ENCODE data around the gene RNF224. TPM values are rescaled to one million over a fixed set of nuclear protein-coding genes. Genes with fewer than 3 reads are reported as not detected.

Gene RNF224
- total and polyA plus RNA-seq, 2 of the 13 experiments (the other 11 are each of a cell fraction or from before 2014, with no cell fraction given): 0.09 TPM; not detected in 1

DNA sequence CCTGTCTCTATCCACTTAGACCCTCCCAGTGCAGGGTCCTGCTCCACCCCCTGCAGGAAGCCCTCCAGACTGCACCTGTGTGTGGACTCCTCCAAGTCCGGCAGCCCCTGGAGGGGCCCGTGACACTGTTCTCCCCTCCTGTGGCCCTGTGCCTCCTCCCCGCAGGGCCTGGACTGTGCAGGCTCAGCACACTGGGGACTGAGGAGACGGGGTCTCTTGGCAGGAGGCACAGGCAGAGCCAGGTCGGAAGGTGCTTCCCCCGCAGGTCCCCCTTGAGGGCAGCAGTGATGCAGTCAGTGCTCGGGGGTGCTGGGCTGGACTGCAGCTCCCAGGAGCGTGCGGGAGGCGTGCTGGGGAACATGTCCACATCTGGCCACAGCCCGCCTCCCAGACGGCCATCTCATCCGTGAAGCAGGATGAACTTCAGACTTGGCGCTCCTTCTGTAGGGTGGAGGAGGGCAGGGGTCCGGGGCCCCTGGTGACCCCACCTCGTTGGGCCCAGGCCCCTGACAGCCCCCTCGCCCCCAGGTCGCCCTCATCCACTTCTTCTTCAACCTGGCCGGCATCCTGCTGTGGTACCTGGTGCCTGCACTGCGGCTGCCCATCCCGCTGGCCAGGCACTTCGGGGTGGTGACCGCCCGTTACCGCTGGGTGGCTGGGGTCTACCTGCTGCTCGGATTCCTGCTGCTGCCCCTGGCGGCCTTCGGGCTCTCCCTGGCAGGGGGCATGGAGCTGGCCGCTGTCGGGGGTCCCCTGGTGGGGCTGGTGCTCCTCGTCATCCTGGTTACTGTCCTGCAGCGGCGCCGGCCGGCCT lies 8.3 kb downstream of the RNF224 start (continued):
- no peak; the same call in 1 of the 2 replicates for TF ChIP-seq GATAD2A (CRISPR knock-in tag; IDR thresholded peaks at IDR 0.05)
- TF ChIP-seq ZNF776 (CRISPR knock-in tag; IDR thresholded peaks at IDR 0.05): peak; percentile 30
- TF ChIP-seq, protein P1, sequence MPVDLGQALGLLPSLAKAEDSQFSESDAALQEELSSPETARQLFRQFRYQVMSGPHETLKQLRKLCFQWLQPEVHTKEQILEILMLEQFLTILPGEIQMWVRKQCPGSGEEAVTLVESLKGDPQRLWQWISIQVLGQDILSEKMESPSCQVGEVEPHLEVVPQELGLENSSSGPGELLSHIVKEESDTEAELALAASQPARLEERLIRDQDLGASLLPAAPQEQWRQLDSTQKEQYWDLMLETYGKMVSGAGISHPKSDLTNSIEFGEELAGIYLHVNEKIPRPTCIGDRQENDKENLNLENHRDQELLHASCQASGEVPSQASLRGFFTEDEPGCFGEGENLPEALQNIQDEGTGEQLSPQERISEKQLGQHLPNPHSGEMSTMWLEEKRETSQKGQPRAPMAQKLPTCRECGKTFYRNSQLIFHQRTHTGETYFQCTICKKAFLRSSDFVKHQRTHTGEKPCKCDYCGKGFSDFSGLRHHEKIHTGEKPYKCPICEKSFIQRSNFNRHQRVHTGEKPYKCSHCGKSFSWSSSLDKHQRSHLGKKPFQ (CRISPR knock-in tag; IDR thresholded peaks at IDR 0.05; ENCODE audit: insufficient replicate concordance): peak; percentile 67
- TF ChIP-seq ZNF136 (CRISPR knock-in tag; IDR thresholded peaks at IDR 0.05; ENCODE audit: low read depth): no peak
- no peak; the same call in 1 of the 2 replicates for TF ChIP-seq AHDC1 (CRISPR knock-in tag; IDR thresholded peaks at IDR 0.05; ENCODE audit: borderline replicate concordance)
- TF ChIP-seq RBFOX2 (IDR thresholded peaks at IDR 0.05; ENCODE audit: low read depth, low read length): no peak
- TF ChIP-seq IRX3 (CRISPR knock-in tag; IDR thresholded peaks at IDR 0.05; ENCODE audit: borderline replicate concordance, low read depth): 0 out of 2 replicates have a peak, but pooled peaks have one; percentile 41
- TF ChIP-seq ARNT2 (CRISPR knock-in tag; IDR thresholded peaks at IDR 0.05; ENCODE audit: low read depth): peak; percentile 16; the same call in 1 of the 2 replicates
- TF ChIP-seq RFX1 (IDR thresholded peaks at IDR 0.05): no peak
- TF ChIP-seq ZNF788 (CRISPR knock-in tag; IDR thresholded peaks at IDR 0.05; ENCODE audit: borderline replicate concordance): 0 out of 2 replicates have a peak, but pooled peaks have one; percentile 19
- peak; percentile 83 for TF ChIP-seq ZMYM3 (CRISPR knock-in tag; IDR thresholded peaks at IDR 0.05)
- no peak for TF ChIP-seq NFKBIZ (CRISPR knock-in tag; IDR thresholded peaks at IDR 0.05)
- TF ChIP-seq ZNF883 (CRISPR knock-in tag; IDR thresholded peaks at IDR 0.05; ENCODE audit: not compliant biosample characterization): peak; percentile 20
- TF ChIP-seq, protein P2, sequence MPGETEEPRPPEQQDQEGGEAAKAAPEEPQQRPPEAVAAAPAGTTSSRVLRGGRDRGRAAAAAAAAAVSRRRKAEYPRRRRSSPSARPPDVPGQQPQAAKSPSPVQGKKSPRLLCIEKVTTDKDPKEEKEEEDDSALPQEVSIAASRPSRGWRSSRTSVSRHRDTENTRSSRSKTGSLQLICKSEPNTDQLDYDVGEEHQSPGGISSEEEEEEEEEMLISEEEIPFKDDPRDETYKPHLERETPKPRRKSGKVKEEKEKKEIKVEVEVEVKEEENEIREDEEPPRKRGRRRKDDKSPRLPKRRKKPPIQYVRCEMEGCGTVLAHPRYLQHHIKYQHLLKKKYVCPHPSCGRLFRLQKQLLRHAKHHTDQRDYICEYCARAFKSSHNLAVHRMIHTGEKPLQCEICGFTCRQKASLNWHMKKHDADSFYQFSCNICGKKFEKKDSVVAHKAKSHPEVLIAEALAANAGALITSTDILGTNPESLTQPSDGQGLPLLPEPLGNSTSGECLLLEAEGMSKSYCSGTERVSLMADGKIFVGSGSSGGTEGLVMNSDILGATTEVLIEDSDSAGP (CRISPR knock-in tag; IDR thresholded peaks at IDR 0.05; ENCODE audit: borderline replicate concordance): no peak; the same call in 1 of the 2 replicates
- 0 out of 2 replicates have a peak, but pooled peaks have one; percentile 44 for TF ChIP-seq THAP8 (CRISPR knock-in tag; IDR thresholded peaks at IDR 0.05; ENCODE audit: borderline replicate concordance)
- TF ChIP-seq ZBTB26 (CRISPR knock-in tag; IDR thresholded peaks at IDR 0.05; ENCODE audit: borderline replicate concordance): peak; percentile 44; the same call in 1 of the 2 replicates
- TF ChIP-seq BHLHE40 (IDR thresholded peaks at IDR 0.05; ENCODE audit: low read length): peak; percentile 61; the same call in 1 of the 2 replicates
